ENCODE results near the gene COL3A1.
A peak's percentile ranks its signal among the peaks of the same experiment; 100 is the strongest.

COL3A1 gene

GRCh38 chr2:188993247-188993646 is 19.1 kb downstream of the COL3A1 start:
- H3K4me3 ChIP-seq (ENCODE audit: control insufficient read depth, low read depth, low read length), result no peak overlapping the region
- TF ChIP-seq, protein P1, sequence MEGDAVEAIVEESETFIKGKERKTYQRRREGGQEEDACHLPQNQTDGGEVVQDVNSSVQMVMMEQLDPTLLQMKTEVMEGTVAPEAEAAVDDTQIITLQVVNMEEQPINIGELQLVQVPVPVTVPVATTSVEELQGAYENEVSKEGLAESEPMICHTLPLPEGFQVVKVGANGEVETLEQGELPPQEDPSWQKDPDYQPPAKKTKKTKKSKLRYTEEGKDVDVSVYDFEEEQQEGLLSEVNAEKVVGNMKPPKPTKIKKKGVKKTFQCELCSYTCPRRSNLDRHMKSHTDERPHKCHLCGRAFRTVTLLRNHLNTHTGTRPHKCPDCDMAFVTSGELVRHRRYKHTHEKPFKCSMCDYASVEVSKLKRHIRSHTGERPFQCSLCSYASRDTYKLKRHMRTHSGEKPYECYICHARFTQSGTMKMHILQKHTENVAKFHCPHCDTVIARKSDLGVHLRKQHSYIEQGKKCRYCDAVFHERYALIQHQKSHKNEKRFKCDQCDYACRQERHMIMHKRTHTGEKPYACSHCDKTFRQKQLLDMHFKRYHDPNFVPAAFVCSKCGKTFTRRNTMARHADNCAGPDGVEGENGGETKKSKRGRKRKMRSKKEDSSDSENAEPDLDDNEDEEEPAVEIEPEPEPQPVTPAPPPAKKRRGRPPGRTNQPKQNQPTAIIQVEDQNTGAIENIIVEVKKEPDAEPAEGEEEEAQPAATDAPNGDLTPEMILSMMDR (IDR thresholded peaks at IDR 0.05; ENCODE audit: control insufficient read depth, insufficient read depth, low read depth, low read length, missing control alignments), result no peak
- no peak for DNase-seq (ENCODE audit: low read depth)

GRCh38 chr2:188997263-188997662 is 23.1 kb downstream of the COL3A1 start:
- no peak for DNase-seq (ENCODE audit: low read depth)
- no peak overlapping the region for H3K4me3 ChIP-seq (ENCODE audit: control insufficient read depth, low read depth, low read length)
- TF ChIP-seq, protein P1 (IDR thresholded peaks at IDR 0.05; ENCODE audit: control insufficient read depth, insufficient read depth, low read depth, low read length, missing control alignments), result no peak

DNA sequence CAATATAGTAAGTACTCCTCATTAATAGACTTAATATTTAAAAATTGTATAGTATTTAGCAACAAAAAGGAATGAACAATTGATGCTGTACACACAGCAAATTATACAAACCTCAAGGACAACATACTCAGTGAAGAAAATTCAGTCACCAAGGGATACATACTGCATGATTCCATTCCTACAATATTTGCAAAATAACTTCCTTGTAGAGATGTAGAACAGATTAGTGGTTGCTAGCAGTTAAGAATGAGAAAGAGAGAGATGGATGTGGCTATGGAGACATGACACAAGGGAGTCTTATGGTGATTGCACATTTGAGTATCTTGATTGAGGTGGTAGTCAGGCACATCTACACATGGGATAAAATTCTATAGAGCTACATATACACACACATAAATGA is 26.0 kb downstream of the COL3A1 start:
- no peak overlapping the region for H3K4me3 ChIP-seq (ENCODE audit: control insufficient read depth, low read depth, low read length)
- no peak for DNase-seq (ENCODE audit: low read depth)
- TF ChIP-seq, protein P1 (IDR thresholded peaks at IDR 0.05; ENCODE audit: control insufficient read depth, insufficient read depth, low read depth, low read length, missing control alignments), result no peak

GRCh38 chr2:189002079-189002478 is 27.9 kb downstream of the COL3A1 start:
- peak; percentile 63 for DNase-seq (ENCODE audit: low read depth)
- no peak overlapping the region for H3K4me3 ChIP-seq (ENCODE audit: control insufficient read depth, low read depth, low read length)
- TF ChIP-seq, protein P1 (IDR thresholded peaks at IDR 0.05; ENCODE audit: control insufficient read depth, insufficient read depth, low read depth, low read length, missing control alignments), result no peak

- DNase-seq (ENCODE audit: low read depth), result no peak
- TF ChIP-seq, protein P1 (IDR thresholded peaks at IDR 0.05; ENCODE audit: control insufficient read depth, insufficient read depth, low read depth, low read length, missing control alignments), result no peak
Measured at GRCh38 chr2:189008555-189009262, 34.5 kb downstream of the COL3A1 start.

GRCh38 chr2:189010536-189010935 is 36.4 kb downstream of the COL3A1 start:
- no peak for DNase-seq (ENCODE audit: low read depth)
- H3K4me3 ChIP-seq (ENCODE audit: control insufficient read depth, low read depth, low read length), result no peak overlapping the region
- TF ChIP-seq, protein P1 (IDR thresholded peaks at IDR 0.05; ENCODE audit: control insufficient read depth, insufficient read depth, low read depth, low read length, missing control alignments), result no peak

More at GRCh38 chr2:189008555-189009262, 34.5 kb downstream of the COL3A1 start:
- no peak overlapping the region for H3K4me3 ChIP-seq (ENCODE audit: control insufficient read depth, low read depth, low read length)

Measured in AG09309 (cell line).